NT2/D1 (cell line): ENCODE data around the gene LSG1.

ENCODE experiments used
- YY1 ChIP-seq: IDR thresholded peaks from 2 replicates; pipeline ENCODE4 v1.6.1; 2011; ENCODE audit not compliant: insufficient read length, insufficient read depth
- ZNF274 ChIP-seq: IDR thresholded peaks from 2 replicates; pipeline ENCODE4 v1.6.1; 2011; ENCODE audit warnings: mild to moderate bottlenecking, low read depth, low read length

DNA sequence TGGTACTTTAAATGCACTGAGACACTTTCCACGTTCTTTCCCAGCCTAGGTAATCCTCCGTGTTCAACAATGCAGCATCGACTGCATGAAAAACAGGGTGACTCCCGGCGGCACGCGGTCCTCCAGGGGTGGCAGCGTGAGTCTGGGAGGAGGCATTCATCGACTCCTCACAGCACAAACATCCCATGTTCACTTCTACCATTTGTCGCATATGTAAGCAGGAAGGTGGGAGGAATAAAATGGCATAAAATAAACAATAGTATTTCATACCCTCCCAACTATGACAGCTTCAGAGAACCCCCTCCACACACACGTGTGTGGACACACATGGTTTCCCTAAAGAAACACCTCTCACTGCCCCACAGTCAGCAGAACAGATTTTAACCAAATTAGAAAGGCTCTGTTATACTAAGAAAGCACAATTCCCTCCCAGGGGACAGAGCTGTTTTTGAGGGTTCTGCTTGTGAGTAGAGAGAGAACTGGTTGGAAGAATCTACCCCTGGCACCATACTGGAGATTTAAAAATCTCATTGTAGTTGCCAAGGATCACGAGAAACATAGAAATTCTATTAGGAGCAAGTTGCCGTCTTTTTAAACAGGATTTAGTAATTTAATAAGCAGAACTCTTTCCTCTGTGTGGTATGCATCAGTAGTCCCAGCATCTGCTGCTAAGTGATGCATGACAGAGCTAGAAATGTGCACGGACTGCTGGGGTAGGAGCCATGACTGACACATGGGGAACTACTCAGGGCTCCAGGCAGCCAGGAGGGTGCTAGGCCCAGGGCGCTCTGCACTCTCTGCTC, 19.7 kb upstream of the LSG1 start:
- TF ChIP-seq YY1 (no peak), ZNF274 (no peak)
